Activated CD4-positive, alpha-beta T cell treated with anti-CD3 and anti-CD28 coated beads, Interleukin-2, Interleukin-4, amounts not matched to agents 100 ng/mL and 50 ng/mL, durations not matched to agents 16 hours and 8 hours (primary cell): ENCODE results near the gene PIM1.
"Not testable (repeated sequence)": the region's sequence is repeated elsewhere in the genome, so short reads cannot be mapped to it uniquely, and the experiment has no call there.

Experiments
- DNase-seq: peaks from one replicate; pipeline ENCODE4 v3.0.0-alpha.2; 2020; ENCODE audit warnings: low spot score

The PIM1 gene

GRCh38 chr6:37171201-37171969 lies 1.4 kb downstream of the PIM1 start:
- no peak for DNase-seq

DNA sequence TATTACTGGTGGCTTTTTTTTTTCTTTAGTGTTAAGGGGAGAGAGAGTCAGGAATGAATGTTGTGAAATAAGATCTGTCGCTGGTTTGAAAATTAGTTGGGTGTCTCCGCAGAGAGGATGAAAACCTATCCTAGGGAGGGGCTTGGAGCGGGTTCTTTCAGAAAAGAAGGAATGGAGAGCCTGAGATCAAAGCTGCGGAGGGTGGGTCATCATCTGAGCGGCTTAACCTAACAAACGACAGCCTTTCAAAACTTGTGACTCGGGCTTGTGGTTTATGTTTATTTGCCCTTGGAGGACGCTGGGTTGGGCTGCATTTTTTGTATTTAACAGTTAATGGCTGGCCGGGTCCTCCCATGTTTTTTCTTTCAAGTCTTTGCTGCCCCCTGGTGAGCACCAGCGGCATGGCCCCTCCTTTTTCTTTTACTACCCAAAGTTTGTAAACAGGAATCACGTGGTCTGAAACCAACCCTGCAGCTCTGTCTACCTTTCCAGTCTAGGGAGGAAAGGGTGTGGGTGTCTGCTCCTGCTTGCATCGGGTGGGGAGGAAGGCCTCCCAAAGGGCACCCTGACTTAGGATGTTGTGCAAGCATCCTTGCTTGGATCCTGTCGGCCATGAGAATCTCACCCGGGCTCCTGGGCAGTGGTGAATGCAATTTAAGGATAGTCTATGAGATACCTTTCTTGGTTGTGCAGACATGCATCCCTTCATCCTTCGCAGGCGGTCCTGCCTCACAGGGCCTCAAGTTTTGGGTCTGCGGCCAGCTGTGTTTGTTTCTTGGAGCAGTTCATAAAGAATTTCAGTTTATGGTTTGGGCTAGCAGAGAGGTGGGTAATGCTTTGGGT lies 2.2 kb downstream of the PIM1 start:
- DNase-seq: peak; percentile 95

DNA sequence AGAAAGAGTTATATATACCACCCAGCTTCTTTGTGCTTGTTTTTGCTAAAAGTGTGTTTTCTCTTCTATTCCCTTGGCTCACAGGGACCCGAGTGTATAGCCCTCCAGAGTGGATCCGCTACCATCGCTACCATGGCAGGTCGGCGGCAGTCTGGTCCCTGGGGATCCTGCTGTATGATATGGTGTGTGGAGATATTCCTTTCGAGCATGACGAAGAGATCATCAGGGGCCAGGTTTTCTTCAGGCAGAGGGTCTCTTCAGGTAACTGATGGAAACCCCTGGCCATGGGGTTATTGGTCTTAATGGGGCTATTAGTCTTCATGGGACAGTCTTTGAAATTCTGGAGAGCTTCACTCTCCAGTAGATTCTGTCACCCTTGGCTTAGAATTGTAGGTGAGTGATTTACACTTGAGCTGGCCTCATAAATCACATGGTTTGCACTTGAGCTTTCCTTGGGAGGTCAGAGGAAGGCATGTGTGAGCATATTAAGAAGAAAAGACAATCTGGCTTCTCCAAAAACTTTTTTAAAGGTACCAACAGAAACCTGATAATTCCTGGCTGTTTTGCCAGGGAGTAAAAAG lies 3.0 kb downstream of the PIM1 start:
- DNase-seq: no peak

DNA sequence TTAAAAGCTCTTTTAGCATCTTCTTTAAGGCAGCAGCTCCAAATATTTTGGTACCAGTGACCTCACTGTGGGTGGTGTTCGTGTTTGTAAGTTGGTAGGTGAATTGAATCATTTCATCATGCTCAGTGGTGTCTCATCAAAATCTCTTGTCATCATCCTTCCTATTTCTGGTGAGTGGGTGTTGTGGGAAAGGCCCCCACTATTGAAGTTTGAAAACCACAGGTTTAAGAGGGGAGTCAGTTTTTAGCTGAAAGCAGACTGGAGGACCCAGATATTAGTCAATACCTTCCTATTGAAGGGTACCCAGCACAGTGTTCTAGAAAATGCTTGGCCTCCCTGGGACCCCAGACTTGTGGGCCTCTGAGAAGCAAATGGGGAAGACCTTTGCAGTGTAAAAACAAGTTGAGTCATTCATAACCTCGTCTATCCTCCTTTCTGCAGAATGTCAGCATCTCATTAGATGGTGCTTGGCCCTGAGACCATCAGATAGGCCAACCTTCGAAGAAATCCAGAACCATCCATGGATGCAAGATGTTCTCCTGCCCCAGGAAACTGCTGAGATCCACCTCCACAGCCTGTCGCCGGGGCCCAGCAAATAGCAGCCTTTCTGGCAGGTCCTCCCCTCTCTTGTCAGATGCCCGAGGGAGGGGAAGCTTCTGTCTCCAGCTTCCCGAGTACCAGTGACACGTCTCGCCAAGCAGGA lies 3.7 kb downstream of the PIM1 start:
- peak; percentile 50 for DNase-seq

GRCh38 chr6:37174196-37174514 lies 4.2 kb downstream of the PIM1 start:
- no peak for DNase-seq

GRCh38 chr6:37174515-37175331 lies 4.8 kb downstream of the PIM1 start:
- DNase-seq: no peak

DNA sequence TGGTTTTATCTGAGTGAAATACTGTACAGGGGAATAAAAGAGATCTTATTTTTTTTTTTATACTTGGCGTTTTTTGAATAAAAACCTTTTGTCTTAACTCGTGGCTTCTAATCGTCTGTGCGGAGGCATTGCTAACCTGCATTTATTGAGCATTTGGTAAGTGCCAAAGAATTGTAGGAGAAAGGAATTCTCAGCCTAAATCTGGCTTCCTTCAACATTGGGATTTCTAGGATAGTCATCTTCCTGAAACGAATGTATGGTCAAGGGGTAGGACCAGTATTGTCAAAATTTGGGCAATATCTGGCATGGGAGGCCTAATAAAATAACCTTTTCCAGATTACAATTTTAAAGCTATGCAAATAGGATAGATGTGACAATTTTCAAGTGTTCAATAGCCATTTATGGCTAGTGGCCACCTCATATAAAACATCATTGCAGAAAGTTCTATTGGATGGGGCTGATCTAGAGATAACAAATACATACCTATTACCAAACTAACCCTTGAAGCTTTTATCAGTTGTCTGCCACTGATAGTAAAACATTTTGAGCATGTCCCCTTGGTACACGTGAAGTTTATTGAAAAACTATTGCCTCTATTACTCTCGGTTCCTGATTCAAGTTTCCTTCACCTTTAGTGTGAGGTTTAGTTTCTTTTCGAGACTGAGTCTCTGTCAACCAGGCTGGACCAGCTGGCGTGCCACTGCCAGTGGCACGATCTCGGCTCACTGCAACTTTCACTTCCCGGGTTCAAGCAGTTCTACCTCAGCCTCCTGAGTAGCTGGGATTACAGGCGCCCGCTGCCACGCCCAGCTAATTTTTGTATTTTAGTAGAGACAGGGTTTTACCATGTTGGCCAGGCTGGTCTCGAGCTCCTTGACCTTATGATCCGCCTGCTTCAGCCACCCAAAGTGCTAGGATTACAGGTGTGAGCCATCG lies 5.6 kb downstream of the PIM1 start:
- no peak for DNase-seq

DNA sequence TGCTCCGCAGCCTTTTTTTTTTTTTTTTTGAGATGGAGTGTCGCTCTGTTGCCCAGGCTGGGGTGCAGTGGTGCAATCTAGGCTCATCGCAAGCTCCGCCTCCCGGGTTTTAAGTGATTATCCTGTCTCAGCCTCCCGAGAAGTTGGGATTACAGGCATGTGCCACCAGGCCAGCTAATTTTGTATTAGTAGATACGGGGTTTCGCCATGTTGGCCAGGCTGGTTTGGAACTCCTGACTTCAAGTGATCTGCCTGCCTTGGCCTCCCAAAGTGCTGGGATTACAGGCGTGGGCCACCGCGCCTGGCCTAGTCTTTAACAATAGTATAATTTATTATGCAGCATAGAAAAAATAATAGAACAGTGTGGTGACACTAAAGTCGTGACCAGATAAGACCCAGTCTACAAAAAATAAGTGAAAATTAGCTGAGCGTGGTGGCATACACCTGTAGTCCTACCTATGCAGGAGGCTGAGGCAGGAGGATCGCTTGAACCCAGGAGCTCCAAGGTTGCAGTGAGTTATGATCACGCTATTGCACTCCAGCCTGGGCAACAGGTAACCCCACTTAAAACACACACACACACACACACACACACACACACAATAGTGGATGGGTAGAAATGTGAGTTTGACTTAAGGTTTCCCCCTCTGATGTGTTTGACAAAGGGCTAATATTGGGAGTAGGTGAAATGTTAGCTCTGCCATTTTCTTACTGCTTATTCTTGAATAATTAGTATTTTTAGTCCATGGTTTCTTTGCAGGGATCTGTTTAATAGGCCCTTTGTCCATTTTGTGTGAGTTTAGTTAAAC lies 6.5 kb downstream of the PIM1 start:
- no peak for DNase-seq

GRCh38 chr6:37177077-37177934 lies 7.4 kb downstream of the PIM1 start:
- DNase-seq: no peak

DNA sequence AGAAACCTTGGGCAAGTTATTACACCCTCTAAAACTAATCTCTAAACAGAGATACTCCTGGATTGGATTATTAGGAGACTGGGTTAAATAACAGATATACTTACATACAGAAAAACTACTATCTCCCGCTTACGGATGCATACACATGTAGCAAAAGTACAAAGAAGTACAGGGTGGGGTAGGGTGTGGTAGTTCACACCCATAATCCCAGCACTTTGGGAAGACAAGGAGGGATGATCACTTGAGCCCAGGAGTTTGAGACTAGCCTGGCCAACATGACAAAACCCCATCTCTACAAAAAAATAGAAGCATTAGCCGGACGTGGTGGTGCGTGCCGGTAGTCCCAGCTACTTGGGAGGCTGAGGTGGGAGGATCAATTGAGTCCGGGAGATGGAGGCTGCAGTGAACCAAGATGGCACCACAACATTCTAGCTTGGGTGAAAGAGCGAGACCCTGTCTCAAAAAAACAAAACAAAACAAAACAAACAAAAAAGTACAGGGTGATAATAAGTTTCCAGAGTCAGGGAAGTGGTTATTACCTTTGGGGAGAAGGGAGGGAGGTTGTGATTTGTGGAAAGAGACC lies 8.1 kb downstream of the PIM1 start:
- no peak for DNase-seq

DNA sequence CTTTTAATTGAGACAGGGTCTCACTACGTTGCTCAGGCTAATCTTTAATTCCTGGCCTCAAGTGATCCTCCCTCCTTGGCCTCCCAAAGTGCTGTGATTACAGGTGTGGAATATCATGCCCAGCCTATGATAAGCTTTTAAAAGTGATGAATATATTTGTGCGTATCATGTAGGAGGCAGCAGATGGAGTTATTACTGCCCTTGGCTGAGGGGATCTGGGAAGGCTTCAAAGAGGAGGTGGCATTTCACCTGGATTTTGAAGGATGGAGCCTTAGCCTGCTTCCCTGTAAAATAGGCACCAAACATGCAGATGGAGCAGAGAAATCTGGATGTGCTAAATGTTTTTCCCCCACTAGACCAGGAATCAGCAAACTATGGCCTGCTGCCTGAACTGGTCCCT lies 10.1 kb downstream of the PIM1 start:
- no peak for DNase-seq

DNA sequence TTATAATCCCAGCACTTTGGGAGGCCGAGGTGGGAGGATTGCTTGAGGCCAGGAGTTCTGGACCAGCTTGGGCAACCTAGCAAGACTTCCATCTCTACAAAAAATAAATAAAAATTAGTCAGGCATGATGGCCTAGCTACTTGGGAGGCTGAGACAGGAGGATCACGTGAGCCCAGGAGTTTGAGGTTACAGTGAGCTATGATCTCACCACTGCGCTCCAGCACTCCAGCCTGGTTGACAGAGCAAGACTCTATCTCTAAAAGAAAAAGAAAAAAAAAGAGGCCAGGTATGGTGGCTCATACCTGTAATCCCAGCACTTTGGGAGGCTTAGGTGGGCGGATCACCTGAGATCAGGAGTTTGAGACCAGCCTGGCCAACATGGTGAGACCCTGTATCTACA lies 10.7 kb downstream of the PIM1 start:
- not testable (repeated sequence) for DNase-seq

GRCh38 chr6:37182736-37183590 lies 13.0 kb downstream of the PIM1 start:
- peak; percentile 91 for DNase-seq

GRCh38 chr6:37185949-37186720 lies 16.2 kb downstream of the PIM1 start:
- DNase-seq: not testable (repeated sequence)

GRCh38 chr6:37187321-37188022 lies 17.5 kb downstream of the PIM1 start:
- DNase-seq: no peak

- DNase-seq: no peak
These were observed 19.1 kb downstream of the PIM1 start for GRCh38 chr6:37188962-37189510.
